ENCODE results near the gene ELMO1.

DNA sequence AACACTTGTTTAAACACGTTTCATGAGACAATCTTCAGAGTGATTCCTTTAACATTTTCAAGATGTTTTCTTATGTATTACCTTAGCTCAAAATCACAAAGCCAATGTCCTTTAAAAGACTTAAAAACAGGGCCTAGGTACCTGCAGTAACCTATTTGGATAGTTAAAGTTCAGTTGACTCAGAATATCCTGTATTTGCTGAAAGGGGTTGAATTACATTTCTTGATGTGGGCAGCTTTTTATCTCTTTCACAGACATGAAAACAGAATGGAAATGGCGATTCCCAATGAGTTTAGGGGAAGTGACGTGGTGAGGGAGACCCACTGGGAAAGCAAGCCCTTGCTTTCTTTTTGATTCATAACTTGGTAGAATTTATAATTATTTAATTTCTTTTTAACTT, 400.0 kb downstream of the ELMO1 start:
- no peak for TF ChIP-seq CTCF (IDR thresholded peaks at IDR 0.05)
- no peak for TF ChIP-seq EP300 (IDR thresholded peaks at IDR 0.05)
- TF ChIP-seq POLR2AphosphoS5 (IDR thresholded peaks at IDR 0.05), result no peak
- no peak for TF ChIP-seq POLR2A (IDR thresholded peaks at IDR 0.05; ENCODE audit: low read depth)
